Stimulated activated CD8-positive, alpha-beta memory T cell treated with anti-CD3 and anti-CD28 coated beads, Interleukin-2, amount 100 ng/mL, for 1 hour (primary cell): ENCODE measurements around the gene OGA.
A peak's percentile ranks its signal among the peaks of the same experiment; 100 is the strongest.

Experiments used
- DNase-seq, 2 donors: peaks; one replicate each; pipeline ENCODE4 v3.0.0-alpha.2; 2020; ENCODE audit warnings: low read depth in 2 of 2

Gene OGA

DNA sequence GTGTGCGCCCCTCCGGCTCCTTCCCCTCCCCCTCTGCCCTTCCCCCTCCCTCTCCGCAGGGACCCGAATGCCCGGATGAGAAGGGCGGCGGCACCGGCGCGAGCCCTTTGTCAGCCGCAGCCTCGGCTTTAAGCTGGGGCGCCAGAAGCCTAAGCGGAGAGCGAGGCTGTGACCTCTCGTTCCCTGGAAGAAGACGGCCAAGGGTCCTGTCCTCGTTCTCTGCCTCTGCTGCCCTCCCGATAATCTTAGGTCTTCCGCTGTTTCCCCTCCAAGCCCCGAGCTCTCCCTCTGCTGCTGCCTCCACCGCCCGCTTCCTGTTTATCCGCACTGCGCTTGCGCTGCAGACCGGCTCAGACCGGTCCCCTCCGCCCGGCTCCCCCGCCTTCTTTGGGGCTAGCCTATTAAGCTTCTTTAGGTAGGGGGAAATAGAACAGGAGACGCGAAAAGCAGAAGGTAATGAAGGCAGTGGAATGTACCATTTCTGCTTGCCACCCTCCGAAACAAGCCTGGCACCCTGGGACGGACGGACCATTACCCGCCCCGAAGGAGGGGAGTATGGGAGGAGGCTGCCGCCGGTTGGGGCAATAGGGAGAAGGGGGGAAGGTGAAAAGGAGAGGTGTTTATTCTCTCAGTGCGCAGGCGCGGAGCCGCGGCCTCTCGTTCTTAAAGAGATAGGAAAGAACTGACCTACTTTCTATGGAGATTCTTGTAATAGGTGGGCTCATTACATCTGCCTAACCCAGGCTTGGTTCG is at the start of gene OGA:
OGA (minus strand) TSS at position 326 of the 753 bp plus-strand sequence. CDS start 422 bp downstream, outside the sequence.
- peak; percentile 92 to 96 for DNase-seq

DNA sequence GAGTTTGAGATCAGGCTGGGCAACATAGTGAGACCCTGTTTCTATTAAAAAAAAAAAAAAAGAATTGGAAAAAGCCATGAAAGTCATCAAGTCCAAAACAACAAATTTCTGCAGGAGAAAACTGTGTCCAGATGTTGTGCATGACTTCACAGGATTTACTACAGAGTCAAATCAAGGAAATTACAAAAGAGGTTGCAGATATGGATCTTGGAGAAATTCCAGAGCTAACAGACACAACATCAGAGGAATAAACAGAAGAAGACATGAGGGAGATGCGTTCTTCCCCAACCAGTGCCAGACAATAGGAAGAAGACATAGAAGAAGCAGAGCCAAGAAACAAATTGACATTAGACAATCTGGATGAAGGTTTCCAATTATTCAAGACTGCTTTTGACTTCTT is 49.7 kb upstream of the OGA start:
- no peak for DNase-seq

DNA sequence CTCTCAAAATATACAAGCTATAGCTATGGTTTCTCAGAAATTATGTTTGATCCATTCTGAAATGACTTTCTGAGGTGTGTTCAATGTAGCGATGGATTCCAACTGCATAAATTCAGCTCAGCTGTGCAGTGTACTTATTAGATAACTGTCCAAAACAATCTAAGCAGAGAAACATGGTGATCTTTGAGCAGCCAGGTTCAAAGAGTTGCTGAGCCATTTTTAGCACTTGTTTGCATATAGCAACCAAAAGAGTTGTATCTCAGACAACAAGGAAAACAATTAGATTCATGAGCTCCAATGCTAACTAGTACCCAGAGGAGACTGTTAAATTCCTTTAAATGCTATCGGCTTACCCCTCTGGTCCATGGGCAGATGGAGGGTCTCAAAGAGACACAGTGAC is 41.3 kb upstream of the OGA start:
- no peak for DNase-seq

DNA sequence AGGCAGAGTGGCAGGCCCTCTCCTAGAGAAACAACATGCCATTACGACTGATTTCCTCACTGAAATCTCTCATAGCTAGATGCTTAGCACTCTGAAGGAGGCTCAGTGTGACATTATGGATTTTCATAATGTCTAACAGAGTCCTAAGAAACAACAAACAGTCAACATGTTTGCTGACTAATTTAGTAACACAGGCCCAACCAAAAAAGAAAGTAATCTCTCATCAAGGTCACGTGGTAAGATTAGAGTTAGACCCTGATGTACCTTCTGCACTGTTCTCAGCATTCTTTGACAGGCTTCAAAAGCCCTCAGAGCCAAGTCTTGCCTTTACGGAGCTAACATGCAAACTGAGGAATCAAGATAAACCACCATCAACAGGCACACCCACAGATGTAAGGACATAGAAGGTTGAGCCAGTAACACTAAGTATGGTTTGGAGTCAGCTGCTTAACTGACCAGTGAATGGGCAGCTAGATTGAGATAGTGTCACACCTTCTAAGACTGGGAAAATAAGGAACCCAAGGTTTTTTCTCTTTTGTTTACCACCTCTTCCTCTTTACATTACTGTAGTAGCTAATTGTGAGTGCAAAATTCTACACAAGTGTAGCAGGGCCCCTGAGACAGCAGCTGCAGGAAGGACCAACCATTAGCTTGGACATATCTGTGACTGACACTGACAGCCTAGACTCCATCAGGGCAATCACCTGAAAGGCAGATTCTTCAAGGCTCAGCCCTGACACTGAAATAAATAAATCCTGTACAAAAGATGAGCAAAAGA is 40.7 kb upstream of the OGA start:
- no peak for DNase-seq

DNA sequence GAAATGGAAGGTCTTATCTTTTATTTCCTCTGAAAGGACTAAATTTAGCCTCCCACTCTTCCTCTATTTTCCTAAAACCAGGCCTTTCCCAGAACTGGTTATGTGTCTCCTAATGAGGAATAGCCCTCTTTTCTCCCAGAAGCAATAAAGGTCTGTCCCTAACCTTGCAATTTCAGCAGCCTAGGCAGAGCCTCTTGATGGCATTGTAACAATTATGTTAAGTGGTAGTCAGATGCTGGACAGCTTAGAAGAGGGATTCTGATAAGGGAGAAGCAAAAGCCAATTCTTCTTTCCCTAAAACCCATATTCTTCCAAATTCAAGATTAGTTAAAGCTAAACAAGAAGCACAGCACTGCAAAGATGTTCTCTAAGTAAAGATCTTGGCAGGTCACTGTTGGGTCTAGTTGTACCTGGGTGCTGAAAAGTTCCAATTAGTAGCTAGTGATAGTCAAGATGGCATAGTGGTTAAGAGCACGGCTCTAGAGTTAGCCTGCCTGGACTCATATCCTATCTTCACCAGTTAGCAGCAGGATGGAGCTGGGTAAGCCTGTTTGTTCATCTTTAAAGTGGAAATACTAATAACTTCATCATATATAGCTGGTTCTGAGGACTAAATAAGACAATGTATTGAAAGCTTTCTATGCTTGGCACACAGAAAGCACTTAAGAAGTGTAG is 39.7 kb upstream of the OGA start:
- DNase-seq, result no peak

DNA sequence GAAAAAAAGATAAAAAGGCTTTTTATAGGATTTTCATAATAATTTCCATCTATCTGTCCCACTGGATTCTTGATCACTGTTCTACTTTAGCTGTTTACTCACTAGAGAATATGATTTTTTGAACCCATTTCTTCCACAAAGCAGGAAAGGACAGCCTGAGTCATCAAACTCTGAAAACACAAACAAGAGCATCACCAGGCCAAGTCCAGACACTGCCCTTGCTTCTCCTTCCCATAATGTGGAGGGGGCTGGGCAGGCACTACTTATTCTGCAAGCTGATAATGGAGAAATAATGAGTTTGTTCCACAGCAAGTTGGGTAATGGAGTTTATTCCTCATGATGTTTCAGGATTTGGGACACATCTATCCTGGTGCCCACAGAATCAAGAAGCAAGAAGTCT is 38.4 kb upstream of the OGA start:
- no peak for DNase-seq

DNA sequence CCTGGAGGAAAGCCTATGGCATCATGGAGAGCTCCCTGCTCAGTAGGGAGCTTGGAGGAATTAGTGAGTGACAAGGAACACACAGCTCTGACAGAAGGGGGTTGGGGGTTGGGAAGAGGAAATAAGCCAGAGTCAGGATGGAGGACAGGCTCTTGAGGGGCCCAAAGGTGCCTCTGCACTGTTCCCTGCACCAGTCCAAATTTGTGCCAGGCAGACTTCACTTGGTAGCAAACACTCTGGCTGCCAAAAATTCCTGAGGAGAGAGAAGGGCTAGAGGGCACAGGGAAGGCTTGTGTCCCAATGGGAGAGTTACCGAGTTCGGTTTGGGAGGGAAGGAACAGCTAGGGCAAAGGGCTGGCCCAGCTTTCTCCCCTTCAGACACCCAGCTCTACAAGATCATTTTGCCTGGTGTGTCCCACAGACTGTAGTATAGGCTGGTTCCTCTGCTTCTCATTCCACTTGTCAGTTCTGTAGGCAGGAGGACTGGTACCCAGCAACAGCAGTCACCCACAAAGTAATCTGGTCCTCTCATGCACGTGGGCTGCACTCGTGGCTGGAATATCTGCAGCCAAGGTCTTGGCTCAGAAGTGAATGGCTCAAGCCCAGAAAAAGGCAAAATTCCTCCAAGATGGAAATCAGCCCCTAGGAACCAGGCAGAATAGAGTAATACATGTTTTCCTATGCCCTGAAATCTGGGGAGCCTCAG is 33.3 kb upstream of the OGA start:
- no peak for DNase-seq

DNA sequence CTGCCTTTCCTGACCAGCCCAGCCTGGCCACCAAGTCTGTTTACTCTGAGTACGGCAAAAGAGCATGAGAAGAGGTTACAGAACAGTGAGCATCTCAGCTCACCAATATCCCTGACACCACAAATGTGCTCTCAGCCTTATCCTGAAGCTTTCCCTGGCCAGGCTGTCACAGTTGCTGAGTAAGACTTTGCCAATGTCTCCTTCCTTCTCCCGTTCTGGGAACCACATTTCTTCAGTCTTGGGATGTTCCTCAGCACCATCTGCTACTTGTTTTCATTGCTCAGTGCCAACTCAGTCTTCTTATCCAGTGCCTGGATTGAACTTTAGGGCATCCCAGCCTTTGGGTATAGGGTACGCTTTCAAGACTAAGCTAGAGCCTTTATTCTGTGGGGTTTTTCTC is 32.5 kb upstream of the OGA start:
- no peak for DNase-seq

DNA sequence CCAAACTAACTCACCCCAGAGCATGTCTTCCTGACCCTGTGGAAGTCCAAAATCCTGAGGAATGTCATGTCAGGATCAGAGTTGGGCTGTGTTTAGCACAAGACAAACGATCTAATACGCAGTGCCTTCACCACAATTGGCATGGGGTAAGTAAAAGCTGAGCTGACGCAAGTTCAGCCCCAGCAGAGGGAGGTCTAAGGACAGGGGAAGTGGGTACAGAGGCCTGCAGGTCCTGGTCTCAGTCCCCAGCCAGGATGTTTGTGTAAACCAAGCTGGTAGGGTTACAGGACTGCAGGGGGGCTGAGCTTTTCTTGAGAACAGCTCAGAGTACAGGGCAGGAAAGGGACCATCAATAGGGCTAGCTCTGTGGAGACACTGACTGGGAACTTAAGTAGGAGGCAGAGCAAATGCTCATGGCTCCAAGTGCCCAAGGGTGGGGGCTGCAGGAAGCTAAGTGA is 30.7 kb upstream of the OGA start:
- no peak for DNase-seq

DNA sequence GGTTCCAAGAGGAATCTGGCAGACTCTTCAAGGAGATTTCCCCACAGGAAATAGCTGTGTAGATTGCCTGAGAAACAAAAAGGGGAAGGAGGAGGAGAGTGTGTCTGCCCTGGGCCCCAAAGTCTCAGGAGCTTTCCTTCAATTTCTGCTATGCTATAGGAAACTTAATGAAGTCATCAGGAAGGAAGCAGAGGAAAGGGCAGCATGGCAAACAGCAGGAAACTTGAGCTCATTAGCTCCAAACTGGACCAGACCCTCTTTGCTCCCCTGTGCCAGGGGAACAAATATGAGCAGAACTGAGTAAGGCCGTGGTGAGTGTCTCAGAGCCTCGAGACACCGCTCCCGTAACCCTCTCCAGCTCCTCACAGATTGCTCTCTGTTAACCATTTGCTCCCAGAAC is 30.2 kb upstream of the OGA start:
- DNase-seq, result no peak

DNA sequence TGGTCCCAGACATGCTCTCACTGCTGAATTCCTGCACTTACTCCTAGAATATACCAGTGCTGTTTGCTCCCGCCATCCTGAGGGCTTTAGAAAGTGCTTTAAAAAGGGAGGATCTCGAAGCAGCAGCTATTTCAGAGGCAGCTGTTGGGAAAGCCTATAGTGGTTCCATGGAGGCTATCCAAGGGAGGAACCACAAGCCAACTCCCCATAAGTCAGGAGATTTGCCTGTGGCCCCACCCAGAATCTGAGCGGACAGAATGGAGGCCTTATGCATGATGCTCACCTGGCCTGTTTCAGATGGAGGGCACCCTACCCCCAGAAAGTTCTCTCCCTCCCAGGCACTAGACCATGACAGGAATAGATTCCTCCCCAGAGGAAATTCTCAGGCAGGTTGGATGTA is 27.6 kb upstream of the OGA start:
- DNase-seq, result no peak

DNA sequence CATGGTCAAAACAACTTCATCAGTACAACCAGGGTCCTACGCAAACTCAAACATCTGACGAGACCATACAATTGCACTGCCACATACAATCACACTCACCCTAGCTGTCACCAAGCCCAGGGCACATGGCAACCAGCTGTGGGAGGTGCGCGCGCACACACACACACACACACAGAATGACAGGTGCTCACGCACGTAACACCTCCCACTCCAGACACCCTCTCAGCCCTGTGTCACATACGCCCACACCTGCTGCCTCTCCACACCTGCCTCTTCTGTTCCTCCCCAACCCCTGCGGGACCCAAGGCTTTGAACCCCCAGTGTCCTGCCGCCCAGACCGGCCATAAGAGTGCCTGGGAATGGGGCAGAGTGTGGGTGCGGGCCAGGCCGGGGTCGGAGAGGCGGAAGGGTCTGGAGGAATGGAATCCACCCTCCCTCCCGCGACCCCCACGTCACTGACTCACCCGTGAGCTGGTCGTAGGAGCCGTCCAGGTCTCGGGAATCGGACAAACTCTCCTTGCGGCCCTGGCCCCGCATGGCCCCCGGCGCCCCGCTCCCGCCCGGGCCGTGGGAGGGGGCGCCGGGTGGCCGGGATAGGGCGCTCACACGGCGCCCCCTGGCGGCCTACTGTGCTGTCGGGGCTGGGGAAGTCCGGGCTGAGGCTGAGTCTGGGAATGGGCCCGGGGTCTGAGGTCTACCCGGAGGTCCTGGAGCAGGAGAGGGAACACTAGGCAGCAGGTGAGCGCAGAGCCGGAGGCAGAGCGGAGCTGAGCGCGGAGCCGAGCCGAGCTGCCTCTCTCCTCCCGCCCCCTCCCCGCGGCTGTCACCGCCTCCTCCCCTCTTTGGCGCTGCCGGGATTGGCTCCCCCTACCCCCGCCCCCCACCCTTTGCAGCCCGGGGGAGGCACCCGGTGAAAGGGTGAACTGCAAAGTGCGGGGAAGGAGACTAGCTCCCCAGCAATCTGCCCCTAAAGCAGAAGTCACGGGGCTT is 25.1 kb upstream of the OGA start, which contains the start of gene KCNIP2:
KCNIP2 (minus strand) TSS at position 769 of the 990 bp plus-strand sequence; CDS start at position 537, 232 bp downstream.
- no peak for DNase-seq

DNA sequence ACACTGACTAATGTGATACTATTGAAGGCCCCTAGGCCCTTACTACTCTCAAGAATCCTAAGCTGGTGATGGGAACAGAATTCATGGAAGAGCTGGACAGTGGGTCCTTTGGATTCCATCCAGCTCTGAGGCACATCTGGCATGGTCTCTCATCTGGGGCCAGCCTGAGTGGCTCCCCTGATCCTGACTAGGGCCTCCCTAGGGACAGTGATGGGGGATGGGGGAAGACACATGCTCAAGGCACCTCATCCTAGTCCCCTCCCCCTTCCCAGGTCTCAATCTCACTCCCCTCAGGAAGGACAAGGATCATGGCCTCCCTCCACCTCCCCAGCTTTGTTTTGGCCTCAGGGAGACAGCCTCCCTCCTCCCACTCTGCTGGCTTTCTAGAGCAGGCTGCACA is 23.6 kb upstream of the OGA start:
- no peak for DNase-seq

DNA sequence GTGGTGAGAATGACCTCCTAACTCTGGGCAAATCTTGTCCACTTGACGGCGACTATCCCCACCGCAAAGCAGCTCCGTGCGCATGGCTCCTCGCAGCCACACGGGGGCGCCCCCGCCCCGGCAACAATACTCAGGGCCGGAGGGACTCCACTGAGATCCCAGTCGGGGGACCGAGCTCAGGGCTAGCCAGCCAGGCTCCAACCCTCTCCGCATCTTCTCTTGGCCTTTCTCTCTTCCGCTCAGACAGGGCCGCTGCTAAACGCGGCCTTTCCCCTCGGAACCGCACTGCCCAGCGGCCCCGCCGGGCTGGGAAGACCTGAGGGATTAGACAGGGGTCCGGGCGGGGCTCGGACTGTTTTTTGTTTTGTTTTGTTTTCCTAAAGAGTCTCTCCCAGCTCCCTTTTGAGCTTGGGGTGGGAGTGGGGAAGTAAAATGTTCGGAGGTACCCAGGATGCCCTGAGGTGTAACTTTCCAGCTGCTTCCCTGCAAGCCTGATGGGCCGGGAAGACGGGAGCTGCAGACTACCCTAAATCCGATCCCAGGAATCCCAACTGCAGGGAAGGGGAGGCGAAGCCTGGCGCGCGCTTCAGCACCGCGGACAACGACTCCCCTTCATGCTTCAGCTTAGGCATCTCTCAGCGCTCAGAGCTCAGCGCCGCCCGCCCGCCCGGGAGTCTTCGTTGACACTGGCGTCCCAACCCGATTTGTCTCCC is 22.7 kb upstream of the OGA start:
- DNase-seq, result peak in 1 of 2 donors; percentile 62

DNA sequence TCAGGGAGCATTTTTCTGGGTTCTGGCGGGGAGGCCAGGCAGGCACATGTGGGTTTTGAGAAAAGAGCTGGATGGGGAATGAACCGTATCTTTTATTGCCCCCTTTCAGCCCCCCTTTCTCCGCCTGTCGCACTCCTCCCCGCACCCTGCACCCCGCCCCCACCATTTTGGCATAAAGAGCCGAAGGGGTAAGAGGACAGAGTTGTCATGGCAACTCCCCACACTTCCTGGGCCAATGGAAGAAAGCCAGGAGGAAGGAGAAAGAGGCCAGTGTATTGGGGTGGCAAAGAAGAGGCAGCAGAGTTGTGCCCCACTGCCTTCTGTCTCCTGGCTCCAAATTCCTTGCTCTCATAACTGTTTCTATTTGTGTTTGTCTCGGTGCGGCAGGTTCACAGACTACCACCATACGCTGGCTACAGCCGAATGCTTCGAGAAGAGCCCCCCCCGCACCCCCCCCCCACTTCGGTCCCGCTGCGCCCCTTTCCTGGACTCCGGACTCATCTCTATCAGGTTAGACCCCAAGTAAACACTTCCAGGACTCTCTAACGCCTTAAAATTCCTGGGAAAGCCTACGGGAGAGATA is 21.9 kb upstream of the OGA start:
- no peak for DNase-seq

DNA sequence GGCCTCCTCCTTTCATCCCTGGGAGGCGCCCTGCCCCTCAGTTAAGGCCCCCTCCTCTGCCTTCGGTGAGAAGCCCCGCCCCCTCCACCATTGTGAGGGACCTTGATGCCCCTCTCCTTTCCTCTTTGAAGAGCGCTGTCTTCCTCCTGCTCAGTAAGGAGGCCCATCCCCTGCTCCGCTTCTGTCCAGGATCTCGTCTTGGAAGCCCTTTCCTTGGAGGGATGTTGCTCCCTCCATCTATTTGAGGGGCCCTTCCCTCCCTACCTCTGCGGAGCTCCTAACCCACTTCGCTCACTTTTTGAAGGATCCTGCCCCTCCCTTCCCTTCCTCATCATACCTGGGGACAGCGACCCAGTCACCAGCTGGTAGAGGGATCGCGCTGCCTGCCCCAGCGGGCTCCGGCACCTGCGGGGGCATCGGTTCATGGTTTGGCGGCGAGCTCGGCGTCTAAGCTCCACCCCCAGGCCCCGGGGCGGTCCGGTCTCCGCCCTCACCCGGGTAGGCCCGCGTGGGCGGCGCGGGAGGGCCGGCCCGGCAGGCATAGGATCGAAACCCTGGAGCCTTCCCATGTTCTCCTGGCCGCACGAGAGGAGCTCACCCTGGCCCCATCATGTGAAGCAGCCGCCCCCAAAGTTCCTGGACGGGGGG is 21.3 kb upstream of the OGA start:
- DNase-seq, result no peak

DNA sequence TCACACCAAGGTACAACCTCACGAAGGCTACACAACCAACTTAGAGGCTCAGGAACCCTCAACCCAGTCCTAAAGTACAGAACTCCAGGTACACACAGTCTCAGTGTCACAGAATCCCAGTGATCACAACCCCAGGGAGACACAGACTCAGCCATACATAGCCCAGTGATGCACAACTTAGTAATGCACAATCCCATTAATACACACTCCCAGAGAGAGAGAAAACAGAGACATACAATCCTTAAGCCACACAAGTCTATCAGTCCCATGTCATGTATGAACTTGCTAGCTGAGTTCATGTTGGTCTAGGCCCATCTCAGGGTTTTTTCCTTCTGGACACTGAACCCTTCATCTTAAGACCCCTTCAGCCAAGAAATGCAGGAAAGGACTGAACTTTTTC is 20.8 kb upstream of the OGA start:
- DNase-seq, result no peak

DNA sequence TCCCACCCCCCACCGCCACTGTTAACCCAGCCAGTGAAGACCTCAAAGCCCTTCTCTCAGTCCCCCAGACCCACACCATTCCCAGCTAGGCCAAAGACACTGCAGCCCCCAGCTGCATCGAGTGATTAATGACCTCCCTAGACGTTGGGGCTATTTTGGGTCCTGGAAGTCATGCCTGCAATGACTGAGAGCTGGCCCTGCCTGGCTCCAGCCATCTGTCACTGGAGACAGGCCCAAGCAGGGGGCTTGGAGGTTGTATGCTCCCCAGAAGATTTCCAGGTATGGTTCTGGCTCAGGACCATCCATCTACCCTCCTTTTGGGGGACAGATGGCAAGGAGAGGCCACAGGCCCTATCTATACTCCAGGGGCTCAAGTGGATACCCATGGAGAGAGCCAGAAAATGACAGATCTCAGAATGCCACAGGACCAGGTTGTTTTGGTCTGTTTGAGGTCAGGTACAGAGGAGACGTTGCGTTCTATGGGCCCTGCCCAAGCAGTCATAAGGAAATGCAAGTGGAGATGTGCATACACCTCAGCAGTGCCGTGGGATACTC is 20.2 kb upstream of the OGA start:
- DNase-seq, result no peak

DNA sequence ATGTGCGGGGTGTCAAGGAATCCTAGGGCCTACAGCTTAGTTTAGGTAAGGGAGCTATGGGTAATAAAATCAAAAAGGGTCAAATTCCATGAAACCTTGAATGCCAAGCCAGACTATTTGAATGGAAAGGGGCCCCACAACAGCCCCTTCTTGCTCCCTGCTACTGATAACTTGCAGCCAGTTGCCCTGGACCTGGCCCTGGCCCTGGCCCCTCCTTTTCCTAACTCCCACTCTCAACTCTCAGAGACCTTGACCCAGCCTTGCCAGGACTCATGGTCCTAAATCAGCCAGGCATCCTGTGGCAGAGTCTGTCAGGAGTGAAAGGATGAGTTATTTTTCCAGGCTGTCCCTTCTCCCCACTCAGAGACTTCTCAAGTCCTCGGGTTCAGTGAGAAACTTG is 19.5 kb upstream of the OGA start:
- DNase-seq, result no peak
